Thoracic aorta (tissue), 2 donors: Measurements from ENCODE around the gene STK33. TPM values are rescaled to one million over a fixed set of nuclear protein-coding genes. Genes with fewer than 3 reads are reported as not detected.

Experiments
- ATAC-seq: fragments of 150-250 bp; one replicate; pipeline ENCODE4 v1.8.0; 2017; ENCODE audit warnings: low read depth; ENCODE audit not compliant: insufficient number of reproducible peaks, low FRiP score
- DNase-seq: peaks from one replicate; pipeline ENCODE4 v3.0.0-alpha.2; 2020; ENCODE audit warnings: low spot score
- H3K27ac ChIP-seq, 2 donors: fragments of 200-600 bp; sonication (generic); 1 replicate in 1 of 2; 2 replicates in 1 of 2; pipeline ENCODE4 v1.5.1; 2016; ENCODE audit warnings: mild to moderate bottlenecking in 2 of 2, moderate library complexity in 2 of 2
- H3K27me3 ChIP-seq: fragments of 200-600 bp; sonication (generic); replicated peaks from 2 replicates; pipeline ENCODE4 v1.6.0; 2016; ENCODE audit warnings: mild to moderate bottlenecking; ENCODE audit not compliant: insufficient read depth
- H3K36me3 ChIP-seq: fragments of 200-600 bp; sonication (generic); one replicate; pipeline ENCODE4 v1.5.1; 2016
- H3K4me1 ChIP-seq, 2 donors: fragments of 200-600 bp; sonication (generic); 1 replicate in 1 of 2; 2 replicates in 1 of 2; pipeline versions ENCODE4 v1.5.1 to v1.6.0; 2016; ENCODE audit warnings: low read depth in 2 of 2, mild to moderate bottlenecking in 1 of 2; ENCODE audit not compliant: control insufficient read depth in 1 of 2
- H3K4me3 ChIP-seq: fragments of 200-600 bp; sonication (generic); 2 replicates; pipeline ENCODE4 v1.5.1; 2016; ENCODE audit warnings: mild to moderate bottlenecking
- H3K9me3 ChIP-seq: fragments of 200-600 bp; sonication (generic); 2 replicates; pipeline ENCODE4 v1.5.1; 2016
- CTCF ChIP-seq: fragments of 200-600 bp; sonication (generic); IDR thresholded peaks from one replicate; pipeline ENCODE4 v1.5.1; 2019; ENCODE audit warnings: antibody characterized with exemption
- total RNA-seq, 2 donors: library from RNA; depleted of rRNA; stranded (reverse); fragments of >200 nt; gene quantifications; one replicate each; pipeline versions ENCODE4 v1.1.0 to v1.2.3, GENCODE V29; 2016

STK33 gene
- total RNA-seq, 2 donors from 2014 or later, result 1.3 TPM; not detected in 1

GRCh38 chr11:8381871-8382396, 212.1 kb downstream of the STK33 start:
- TF ChIP-seq CTCF, result no peak
- no peak overlapping the region for H3K27ac ChIP-seq
- H3K9me3 ChIP-seq, result no peaks in the 10 kb centered on the region
- no peak for DNase-seq
- no peaks in the 10 kb centered on the region for H3K27me3 ChIP-seq
- ATAC-seq, result no peak
- H3K4me3 ChIP-seq, result no peak overlapping the region
- H3K36me3 ChIP-seq, result no peaks in the 10 kb centered on the region
- H3K4me1 ChIP-seq, result no peaks in the 10 kb centered on the region

GRCh38 chr11:8381343-8381742, 212.7 kb downstream of the STK33 start:
- Histone ChIP-seq H3K4me3 (no peak overlapping the region), H3K9me3 (no peaks in the 10 kb centered on the region), H3K36me3 (no peaks in the 10 kb centered on the region), H3K27ac (no peak overlapping the region), H3K27me3 (no peaks in the 10 kb centered on the region), H3K4me1 (no peaks in the 10 kb centered on the region)
- DNase-seq (no peak), ATAC-seq (no peak)
- no peak for TF ChIP-seq CTCF

GRCh38 chr11:8375932-8376331, 218.1 kb downstream of the STK33 start:
- no peak for DNase-seq
- no peak overlapping the region for H3K27ac ChIP-seq
- no peak for ATAC-seq
- H3K4me3 ChIP-seq, result no peak overlapping the region
- H3K9me3 ChIP-seq, result no peaks in the 10 kb centered on the region
- TF ChIP-seq CTCF, result no peak
- H3K36me3 ChIP-seq, result no peaks in the 10 kb centered on the region
- H3K4me1 ChIP-seq, result no peaks in the 10 kb centered on the region
- no peaks in the 10 kb centered on the region for H3K27me3 ChIP-seq

GRCh38 chr11:8375460-8375859, 218.6 kb downstream of the STK33 start:
- DNase-seq (no peak), ATAC-seq (no peak)
- no peaks in the 10 kb centered on the region for H3K4me1 ChIP-seq
- no peak overlapping the region for H3K4me3 ChIP-seq
- H3K27me3 ChIP-seq, result no peaks in the 10 kb centered on the region
- no peak for TF ChIP-seq CTCF
- H3K36me3 ChIP-seq, result no peaks in the 10 kb centered on the region
- H3K27ac ChIP-seq, result no peak overlapping the region
- no peaks in the 10 kb centered on the region for H3K9me3 ChIP-seq

GRCh38 chr11:8374716-8375115, 219.3 kb downstream of the STK33 start:
- TF ChIP-seq CTCF, result no peak

More at GRCh38 chr11:8374716-8375115, 219.3 kb downstream of the STK33 start:
- H3K27me3 ChIP-seq, result no peaks in the 10 kb centered on the region
- H3K4me3 ChIP-seq, result no peak overlapping the region
- DNase-seq (no peak), ATAC-seq (no peak)
- H3K9me3 ChIP-seq, result no peaks in the 10 kb centered on the region
- H3K27ac ChIP-seq, result no peak overlapping the region
- no peaks in the 10 kb centered on the region for H3K4me1 ChIP-seq
- H3K36me3 ChIP-seq, result no peaks in the 10 kb centered on the region
